DMS79 treated with DMSO at 0.1 percent for 48 hours (cell line): ENCODE results near the gene COQ9.
A peak's percentile ranks its signal among the peaks of the same experiment; 100 is the strongest.
"Not testable (repeated sequence)": the region's sequence is repeated elsewhere in the genome, so short reads cannot be mapped to it uniquely, and the experiment has no call there.

Source experiments
- DNase-seq: peaks from one replicate; lab custom pipeline; 2025; lab: John Stamatoyannopoulos, UW

The COQ9 gene

GRCh38 chr16:57485916-57486857, 38.9 kb downstream of the COQ9 start, which contains the start of gene DOK4:
DOK4 (minus strand) TSS chr16:57486493; CDS start chr16:57479507, 6,986 bp downstream.
- peak; percentile 3 for DNase-seq

- no peak for DNase-seq
These were observed 39.9 kb downstream of the COQ9 start for GRCh38 chr16:57486858-57487834.

- no peak for DNase-seq
These were observed 42.0 kb downstream of the COQ9 start for GRCh38 chr16:57489229-57489628.

GRCh38 chr16:57493767-57494166, 46.5 kb downstream of the COQ9 start:
- no peak for DNase-seq

- DNase-seq, result no peak
These were observed 49.8 kb downstream of the COQ9 start for GRCh38 chr16:57497121-57497520.

- no peak for DNase-seq
These were observed 50.8 kb downstream of the COQ9 start for GRCh38 chr16:57498031-57498430.

- not testable (repeated sequence) for DNase-seq
These were observed 52.7 kb downstream of the COQ9 start for GRCh38 chr16:57499941-57500340.

- no peak for DNase-seq
These were observed 53.4 kb downstream of the COQ9 start for GRCh38 chr16:57500578-57501111.

- peak; percentile 2 for DNase-seq
These were observed 54.2 kb downstream of the COQ9 start for GRCh38 chr16:57501492-57501891.

GRCh38 chr16:57502048-57502775, 54.9 kb downstream of the COQ9 start:
- peak; percentile 53 for DNase-seq

- DNase-seq, result peak; percentile 74
These were observed 56.1 kb downstream of the COQ9 start for GRCh38 chr16:57503366-57503765.

- peak; percentile 24 for DNase-seq
These were observed 56.7 kb downstream of the COQ9 start for GRCh38 chr16:57504001-57504400.

GRCh38 chr16:57504491-57504890, 57.2 kb downstream of the COQ9 start:
- peak; percentile 46 for DNase-seq

- no peak for DNase-seq
These were observed 57.9 kb downstream of the COQ9 start for GRCh38 chr16:57505169-57505568.

- peak; percentile 46 for DNase-seq
These were observed 60.1 kb downstream of the COQ9 start for GRCh38 chr16:57507136-57508034.

GRCh38 chr16:57508035-57508425, 60.8 kb downstream of the COQ9 start:
- DNase-seq, result no peak

- DNase-seq, result no peak
These were observed 62.1 kb downstream of the COQ9 start for GRCh38 chr16:57509231-57509923.

GRCh38 chr16:57510016-57510871, 63.0 kb downstream of the COQ9 start:
- no peak for DNase-seq
